Fibroblast of pulmonary artery (primary cell): ENCODE data around the gene CENPP.

Source experiments
- DNase-seq: peaks from one replicate; pipeline ENCODE4 v3.0.0-alpha.2; 2010; ENCODE audit warnings: low read depth
- H3K4me3 ChIP-seq: replicated peaks from 2 replicates; pipeline ENCODE4 v1.5.1; 2011; ENCODE audit warnings: low read depth, mild to moderate bottlenecking, control low read depth, low read length, moderate library complexity
- CTCF ChIP-seq: IDR thresholded peaks from 2 replicates; pipeline ENCODE4 v1.5.1; 2011; ENCODE audit warnings: mild to moderate bottlenecking, control low read depth, low read length, inconsistent platforms; ENCODE audit errors: missing control alignments

CENPP gene

DNA sequence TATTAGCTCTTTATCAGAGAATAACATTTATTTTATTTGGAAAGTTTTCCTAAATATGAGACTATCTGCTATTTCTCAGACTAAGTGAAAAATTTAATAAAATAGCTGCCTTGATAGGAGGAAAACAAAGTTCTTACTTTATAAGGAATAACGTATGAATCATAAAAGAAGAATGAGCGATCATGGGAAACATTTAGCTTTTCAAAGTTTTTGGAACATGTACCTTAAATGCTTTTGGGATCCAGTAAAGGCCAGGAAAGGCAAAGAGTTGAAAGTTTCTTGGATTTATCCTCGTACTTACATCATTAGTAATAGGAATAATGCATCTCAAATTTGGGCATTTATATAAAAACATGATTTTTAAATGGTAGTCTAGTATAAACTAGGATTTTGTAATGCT, 59.2 kb downstream of the CENPP start:
- DNase-seq, result peak; percentile 36
- no peak overlapping the region for H3K4me3 ChIP-seq
- no peak for TF ChIP-seq CTCF

DNA sequence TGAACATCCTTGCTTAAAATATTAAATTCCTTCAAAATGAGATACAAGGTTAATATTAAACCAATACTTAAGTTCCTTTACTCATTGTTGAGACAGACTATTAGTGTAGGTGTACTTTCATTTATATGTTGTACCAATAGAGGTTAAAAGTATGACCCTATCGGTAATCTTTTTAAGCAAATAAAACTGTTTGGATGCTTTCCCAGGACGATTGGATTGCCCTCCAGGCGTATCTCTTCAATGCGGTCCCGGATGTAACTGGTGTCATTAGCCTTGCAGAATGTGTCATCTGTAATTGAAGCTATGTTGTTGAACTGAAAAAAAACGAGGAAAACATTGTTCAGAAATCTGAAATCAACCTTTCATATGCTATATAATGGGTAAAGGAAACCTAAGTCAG, 59.7 kb downstream of the CENPP start:
- no peak for DNase-seq
- TF ChIP-seq CTCF, result no peak
- no peak overlapping the region for H3K4me3 ChIP-seq

- no peak for TF ChIP-seq CTCF
- DNase-seq, result no peak
- no peak overlapping the region for H3K4me3 ChIP-seq
Observed at GRCh38 chr9:92385953-92386352, 60.2 kb downstream of the CENPP start.

DNA sequence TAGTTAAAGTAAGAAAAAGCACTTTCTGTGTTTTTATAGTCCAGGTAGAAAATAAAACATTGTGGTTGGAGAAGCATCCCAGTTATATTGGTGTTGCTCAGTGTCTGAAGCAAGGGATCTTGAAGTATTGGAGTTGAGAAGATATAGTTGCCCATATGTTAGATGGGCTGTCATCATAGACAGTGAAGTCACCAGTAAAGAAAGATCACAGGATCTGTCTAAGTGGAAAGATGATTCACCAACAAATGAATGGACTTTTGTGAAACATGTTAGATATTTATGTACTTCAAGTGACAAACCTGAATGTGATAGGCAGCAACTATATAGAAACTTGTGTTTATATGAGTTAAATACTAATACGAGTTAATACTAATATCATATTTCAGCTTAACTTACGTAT, 66.9 kb downstream of the CENPP start:
- H3K4me3 ChIP-seq, result no peak overlapping the region
- no peak for TF ChIP-seq CTCF
- DNase-seq, result no peak

GRCh38 chr9:92393686-92394085, 67.9 kb downstream of the CENPP start:
- TF ChIP-seq CTCF, result no peak
- H3K4me3 ChIP-seq, result no peak overlapping the region
- DNase-seq, result peak; percentile 40

GRCh38 chr9:92395617-92396016, 69.9 kb downstream of the CENPP start:
- H3K4me3 ChIP-seq, result no peak overlapping the region
- no peak for DNase-seq
- TF ChIP-seq CTCF, result no peak

- DNase-seq, result no peak
- H3K4me3 ChIP-seq, result no peak overlapping the region
- no peak for TF ChIP-seq CTCF
Observed at GRCh38 chr9:92397853-92398252, 72.1 kb downstream of the CENPP start.
